HG03095 (cell line): ENCODE data around the gene MBD5.

ENCODE experiments used
- ATAC-seq: cut with Tn5 transposase; IDR thresholded peaks from one replicate; pipeline ENCODE4 v1.9.1; 2021; ENCODE audit warnings: moderate library complexity; ENCODE audit not compliant: unreplicated experiment

MBD5 gene

DNA sequence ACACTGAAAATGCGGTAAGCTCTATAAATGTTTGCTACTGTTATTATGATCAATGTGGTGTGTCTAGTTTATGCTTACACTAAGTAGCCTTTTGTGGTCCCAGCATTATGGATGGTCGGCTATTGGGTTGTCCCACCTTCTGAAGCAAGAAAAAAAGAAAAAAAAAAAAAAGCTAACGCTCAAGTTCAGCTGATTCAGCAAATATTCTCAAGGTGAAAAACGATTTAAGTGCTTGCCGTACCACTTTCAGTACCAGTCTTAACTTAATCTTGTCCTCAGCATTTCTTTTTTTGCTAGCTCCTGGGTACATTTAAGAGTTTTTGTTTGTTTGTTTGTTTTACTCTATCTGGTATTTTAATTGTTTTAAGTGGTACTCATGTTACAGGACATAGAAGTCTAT lies 87.5 kb downstream of the MBD5 start:
- no peak for ATAC-seq

DNA sequence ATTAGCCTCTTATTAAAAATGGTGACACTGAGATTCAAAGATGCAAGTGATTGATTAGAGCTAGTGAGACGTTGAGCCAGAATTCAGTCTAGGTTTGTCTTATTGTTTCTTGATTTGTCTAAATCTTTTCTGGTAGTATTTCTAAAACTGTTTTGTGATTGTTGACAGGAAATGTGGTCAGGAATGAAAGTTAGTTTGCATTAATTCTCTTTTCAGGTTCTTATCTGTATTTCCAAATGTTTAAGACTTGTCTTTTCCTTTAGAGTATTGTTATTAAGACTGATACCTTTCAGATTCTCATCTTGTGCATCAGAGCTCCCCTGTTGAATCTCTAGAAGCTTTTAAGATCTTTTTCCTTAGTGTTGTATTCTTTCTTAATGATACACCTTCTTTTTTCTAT lies 89.3 kb downstream of the MBD5 start:
- no peak for ATAC-seq

DNA sequence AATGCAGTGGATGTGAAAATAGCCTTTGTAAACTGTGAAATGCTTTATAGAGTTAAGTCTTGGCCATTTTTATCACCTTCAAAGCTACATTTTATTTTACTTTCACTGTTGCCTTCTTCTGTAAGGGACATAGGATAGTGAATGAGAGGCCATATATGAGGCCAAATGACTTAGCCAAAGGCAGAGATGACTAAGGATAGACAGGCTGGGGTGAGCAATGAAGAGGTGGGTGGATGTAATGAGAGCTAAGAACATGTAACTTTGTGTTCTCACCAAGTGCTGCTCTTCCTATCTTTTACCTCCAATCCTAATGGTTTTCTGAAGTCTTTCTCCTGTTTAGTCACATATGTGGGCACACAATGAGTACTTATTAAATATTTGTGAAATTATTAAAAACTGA lies 101.9 kb downstream of the MBD5 start:
- ATAC-seq = no peak

DNA sequence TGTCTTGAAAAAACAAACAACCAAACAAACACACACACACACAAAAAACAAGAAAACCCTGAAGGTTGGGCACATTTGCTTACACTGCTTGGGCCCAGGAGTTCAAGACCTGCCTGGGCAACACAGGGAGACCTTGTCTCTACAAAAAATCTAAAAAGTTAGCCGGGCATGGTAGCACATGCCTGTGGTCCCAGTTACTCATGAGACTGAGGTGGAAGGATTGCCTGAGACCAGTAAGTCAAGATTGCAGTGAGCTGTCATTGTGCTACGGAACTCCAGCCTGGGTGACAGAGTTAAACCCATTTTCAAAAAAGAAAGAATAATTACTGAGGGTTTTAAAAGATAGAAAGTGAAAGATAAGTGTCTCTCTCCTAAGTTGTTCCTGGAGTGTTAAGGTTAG lies 103.4 kb downstream of the MBD5 start:
- ATAC-seq = no peak

DNA sequence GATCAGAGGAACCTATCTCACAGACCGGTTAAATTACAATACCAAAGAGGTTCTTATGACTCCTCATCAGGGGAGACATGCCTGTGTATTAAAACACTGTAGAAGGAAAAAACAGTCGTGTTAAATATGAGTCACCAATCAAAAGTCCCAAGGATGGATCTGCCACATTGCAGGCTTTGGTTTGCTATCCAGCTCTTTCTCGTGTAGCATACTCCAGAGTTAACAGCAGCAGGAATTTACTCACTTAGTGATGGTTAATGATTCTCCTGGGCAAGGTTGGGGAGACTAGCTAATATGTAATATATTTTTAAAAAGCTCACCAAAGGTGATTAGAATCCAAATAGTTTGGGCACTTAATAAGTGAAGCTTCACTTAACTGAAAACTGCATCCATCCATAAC lies 109.7 kb downstream of the MBD5 start:
- no peak for ATAC-seq

DNA sequence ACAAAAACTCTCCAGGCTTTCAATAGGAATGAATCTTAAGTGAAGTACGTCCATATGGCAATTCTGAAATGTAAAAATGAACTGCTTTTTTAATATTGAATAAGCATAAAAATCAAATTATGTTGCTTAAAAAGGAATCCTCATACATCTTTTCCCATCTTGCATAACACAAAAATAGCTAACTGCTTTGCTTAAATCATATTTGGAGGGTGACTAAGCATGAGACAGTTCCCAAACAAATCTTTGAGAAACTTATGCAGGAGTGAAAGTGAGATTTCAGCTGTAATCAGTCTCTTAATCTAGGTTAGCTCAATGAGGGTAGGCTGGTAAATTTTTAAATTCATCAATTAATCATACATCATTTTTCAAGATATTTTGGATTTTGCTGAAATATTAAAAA lies 111.5 kb downstream of the MBD5 start:
- no peak for ATAC-seq

DNA sequence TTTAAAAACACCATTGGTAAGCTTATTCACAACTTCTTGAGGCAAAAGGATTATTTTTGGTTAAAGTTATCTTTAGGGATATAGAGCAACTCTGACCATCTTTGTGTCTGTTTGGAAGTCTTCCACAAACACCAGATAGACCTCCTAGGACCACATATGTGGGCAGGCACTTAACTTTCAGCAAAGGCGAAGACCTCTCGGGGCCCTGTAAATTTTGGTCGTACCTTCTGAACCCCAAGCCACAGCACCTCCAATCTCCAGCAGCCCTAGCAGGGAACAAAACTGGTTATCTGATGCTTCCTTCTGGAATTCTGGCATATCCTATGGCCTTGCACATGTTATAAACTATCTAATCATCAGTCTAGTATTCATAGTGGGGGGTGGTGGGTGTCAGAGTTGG lies 114.8 kb downstream of the MBD5 start:
- no peak for ATAC-seq

DNA sequence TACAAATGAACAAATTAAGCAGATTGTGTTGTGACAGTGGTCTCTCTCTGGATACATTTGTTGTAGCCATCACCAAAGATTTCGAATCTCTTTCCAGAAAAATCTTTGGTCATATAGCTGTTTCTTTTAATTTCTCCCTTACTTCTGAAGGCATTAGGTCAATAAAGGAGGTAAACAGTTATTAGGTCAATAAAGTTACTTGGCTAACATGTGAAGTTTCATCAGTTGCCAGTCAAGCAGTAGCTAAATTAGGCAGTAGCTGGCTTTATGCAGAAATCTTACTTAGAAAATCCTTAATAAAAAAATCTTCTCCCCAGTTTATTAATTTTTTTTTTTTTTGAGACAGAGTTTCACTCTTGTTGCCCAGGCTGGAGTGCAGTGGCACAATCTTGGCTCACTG lies 115.5 kb downstream of the MBD5 start:
- ATAC-seq = no peak

DNA sequence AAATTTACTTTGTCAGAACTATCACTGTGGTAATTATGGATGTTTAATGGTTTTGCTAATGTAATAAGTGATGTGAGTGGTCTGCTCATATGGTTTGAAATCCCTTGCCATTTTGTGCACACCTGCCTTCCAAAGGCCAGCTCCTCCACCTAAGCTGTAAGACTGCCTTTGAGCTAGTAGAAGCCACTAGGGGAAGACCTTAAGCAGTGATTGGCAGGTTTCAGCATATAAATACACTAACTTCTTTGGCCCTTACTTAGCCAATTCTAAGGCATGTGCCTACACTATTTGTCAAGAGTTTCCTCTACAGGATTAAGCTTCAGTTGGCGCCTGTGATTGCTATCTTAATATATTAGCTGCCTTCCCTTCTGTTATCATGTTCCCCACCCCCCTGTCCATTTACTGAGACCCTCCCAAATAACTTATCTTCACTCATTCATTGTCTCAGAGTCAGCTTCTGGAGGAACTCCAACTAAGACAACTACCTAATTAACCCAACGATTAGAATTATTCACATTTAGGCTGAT lies 141.1 kb downstream of the MBD5 start:
- ATAC-seq = no peak

DNA sequence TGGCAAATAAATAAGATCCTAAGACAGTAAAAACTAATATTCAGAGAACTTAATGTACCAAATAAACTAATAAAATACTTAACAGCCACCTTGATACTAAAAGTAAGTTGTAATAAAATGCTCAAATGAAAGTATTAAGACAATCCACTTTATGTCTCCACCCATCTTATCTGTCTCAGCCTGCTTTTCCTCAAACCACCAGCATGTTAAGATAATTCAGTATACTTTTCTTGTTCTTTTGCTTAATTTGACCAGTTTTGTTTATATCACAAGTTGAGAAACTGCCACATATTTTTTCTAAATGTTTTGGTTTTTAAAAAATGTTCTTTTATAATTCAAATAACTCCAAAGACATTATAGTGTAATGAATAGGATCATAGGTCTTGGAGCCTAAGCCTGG lies 142.0 kb downstream of the MBD5 start:
- no peak for ATAC-seq

DNA sequence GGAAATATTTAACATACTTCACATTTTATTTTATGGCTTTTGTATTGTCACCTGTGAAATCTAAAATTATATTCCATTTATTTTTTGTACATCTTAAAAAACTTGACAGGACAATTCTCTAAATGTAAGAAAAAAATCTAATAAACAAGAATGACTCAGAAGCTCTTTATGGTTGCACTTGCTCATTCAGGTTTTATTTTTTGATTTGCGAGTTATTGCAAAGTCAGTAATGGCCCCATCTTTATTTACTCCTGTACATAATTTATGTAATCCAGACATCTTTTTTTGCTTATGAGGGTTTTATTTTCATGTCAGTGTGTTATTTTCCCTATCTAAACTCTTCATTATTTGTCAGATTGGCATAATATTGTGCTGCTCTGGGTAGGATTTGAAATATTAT lies 145.1 kb downstream of the MBD5 start:
- ATAC-seq = no peak

DNA sequence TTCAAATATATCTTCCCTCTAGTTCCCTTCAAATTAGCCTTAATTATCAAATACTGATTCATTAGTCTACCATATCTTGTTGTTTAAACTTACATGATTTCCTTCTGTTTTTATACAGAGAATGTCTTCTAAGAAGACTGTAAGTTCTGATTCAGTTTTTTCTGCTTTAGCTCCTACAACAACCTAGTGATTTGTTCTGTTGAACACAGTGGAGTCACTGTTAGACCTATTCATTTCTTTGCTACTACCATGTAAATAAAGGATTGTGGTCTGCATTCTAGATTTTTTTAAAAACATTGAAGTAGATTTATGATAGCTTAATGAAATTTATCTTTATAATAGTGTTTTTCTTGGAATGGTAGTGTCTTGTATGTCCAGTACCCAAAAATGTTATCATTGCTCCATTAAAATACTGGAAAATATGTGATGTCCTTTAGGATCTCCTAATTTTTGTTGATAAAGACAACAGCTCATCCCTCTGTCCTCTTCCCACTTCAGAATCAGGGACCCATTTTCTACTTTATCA lies 146.4 kb downstream of the MBD5 start:
- no peak for ATAC-seq

DNA sequence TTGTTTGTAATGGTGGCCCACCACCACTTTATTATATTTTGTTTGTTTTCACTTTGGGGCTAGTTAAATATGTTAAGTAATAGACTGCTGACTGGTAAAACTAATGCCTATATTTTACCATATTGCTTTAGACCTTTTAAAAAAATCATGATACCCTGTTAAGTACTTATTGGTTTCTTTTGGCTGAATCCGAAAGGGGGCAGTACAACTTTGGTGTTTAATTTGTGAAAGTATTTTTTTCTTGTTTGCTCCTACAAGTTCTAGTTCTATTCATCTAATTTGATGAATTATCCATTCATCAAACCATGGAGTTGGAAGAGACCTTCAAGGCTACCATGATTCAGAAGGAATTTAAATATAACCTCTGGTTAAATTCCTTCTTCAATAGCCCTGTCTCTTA lies 147.0 kb downstream of the MBD5 start:
- ATAC-seq = no peak

DNA sequence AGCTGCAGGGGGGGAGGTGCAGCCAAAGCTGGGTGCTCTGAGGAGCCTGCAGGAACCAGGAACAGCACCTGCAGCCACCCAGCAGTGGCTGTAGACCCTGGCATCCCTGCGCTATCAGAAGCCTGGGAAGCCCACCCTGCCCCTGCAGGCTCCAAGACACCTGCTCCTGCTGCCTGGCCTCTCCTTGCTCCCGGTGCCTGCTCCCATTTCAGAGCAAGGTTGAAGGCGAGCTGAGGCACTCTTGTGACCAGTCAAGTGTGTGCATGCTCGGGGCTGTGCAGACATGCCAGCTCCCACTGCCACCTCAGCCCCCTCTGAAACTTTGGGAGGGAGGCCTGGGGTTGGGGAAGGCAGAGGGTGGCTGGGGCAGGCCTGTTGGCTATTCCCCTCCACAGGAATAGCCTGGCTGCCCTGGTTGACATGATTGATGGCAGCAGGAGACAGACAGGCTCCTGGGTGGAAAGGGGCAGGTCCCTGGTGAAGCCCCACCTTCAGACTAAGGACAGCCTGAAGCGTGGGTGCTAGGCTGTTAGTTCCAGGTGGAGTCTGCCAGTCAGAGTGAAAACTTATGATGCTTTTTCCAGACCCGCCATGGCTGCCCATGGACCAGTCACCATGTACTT lies 151.4 kb downstream of the MBD5 start:
- ATAC-seq = no peak

DNA sequence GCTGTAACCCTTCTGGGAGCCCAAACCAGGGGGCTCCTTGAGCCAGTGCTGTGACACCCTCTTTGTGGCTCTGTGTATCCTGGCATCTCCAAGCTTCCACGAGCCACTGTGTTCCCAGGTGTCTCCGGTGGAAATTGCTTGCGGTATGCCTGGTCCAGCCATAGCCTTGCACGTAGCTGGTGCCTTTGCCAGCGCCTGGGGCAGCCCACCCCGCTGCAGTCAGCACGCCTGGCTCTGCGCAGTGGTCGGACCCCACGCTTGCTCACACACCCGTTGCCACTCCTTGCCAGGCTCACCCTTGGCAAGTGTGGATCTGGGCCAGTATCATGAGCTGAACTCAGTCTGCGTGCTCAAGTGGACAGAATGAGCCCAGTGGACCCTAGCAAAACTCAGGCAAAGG lies 152.3 kb downstream of the MBD5 start:
- no peak for ATAC-seq

DNA sequence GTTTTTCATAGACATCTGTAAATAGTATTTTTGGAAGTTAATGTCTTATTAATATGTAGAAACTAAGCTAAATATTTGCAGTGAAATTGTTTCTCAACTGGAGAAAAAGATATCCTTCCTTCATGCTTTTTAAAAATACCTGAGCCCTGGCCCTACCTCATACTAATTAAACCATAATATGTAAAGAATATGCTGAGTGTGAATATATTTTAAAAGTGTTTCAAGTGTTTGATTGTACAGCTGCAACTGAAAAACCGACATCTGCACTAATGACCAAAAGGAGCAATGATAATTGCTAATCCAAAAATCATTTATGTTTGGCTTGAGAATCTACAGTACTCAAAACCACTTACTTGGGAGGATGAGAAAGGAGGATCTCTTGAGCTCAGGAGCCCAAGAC lies 156.7 kb downstream of the MBD5 start:
- ATAC-seq = no peak

DNA sequence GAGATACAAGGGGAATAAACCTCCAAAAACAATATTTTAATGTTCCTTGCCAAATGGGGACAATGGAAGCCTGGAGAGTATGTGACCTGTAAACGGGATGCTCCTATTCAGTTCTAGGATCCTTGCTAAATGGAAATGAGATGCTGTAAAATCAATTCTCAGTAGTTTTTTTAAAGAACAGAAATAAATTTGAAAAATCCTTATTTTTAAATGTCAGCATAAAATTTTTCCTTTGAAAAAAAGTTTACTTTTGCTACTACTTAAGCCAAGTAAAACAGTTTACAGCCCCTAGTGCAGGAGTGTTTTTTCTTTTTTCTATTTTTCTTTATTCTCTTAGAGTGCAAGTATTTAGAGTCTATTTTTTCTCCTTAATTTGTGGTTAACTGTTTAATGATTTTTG lies 158.8 kb downstream of the MBD5 start:
- no peak for ATAC-seq

DNA sequence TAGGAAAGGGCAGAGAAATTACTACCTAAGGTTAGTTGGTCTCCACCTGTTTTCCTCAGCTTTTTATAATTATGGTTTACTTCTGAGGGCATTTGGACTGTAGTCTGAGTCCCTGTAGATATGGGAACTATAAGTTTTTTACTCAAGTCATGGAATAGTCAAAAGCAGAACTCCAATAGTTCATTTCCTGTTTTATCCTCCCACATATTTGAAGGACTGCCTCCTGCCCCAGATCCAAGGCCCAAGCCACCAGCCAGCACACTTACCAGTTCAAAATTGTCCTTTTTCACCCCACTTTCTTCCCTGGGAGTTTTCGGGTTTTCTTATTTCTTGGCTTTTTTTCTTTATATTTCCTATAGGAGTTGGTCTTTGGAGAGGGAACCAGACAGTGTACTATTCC lies 164.1 kb downstream of the MBD5 start:
- ATAC-seq = no peak

DNA sequence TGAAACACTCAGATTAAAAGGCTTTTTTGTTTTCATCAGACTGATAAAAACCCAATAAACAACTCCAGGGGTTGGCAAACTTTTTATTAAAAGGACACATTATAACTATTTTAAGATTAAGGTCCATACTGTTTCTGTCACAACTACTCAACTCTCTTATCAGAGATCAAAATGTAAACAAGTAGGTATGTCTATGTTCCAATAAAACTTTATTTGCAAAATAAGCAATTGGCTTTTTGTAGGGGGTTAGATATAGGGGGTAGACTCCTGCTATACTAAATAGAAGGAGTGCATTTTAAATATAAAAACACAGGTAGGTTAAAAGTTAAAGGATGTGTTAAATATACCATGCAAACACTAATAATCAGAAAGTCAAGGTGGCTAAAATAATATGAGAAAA lies 174.0 kb downstream of the MBD5 start:
- ATAC-seq = no peak

DNA sequence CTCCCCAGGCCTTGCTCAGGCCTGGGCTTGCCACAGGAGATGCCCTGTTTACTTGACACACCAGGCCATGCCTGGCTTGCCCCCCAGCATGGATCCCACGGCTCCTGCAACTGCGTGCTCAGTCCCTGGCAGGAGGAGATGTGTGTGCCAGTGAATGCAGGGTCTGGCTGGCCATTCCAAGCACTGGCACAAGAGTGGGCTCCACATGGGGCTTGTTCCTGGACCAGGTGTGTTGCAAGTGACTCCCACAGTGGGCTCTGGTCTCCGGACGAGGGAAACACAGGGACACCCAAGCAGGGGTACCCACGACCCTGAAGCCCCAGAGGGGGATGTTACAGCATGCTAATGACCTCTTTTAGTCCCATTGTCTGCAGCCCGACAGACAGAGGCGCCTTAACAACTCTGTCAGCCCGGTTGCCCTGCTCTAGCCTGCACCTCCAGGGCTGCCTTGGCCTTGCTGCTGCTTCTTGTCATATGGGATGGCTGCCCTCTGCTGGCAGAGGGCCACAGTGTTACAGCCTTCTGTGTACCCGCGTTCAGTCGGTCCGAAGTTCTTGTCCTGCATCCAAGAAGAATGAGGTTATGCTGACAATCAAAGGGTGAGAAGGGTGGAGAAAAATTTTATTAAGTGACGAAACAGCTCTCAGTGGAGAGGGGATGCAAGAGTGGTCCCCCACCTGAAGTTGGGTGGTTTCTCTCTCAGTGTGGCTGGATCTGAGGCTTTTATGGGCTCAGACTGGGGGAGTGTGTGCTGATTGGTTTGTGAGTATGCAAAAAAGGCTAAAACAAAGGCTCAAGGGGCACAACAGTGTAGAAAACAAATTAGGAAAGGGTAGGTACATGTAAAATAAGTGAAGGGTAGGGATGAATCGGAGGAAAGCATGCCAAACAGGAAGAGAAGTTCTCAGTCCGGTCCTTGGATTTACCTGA lies 180.4 kb downstream of the MBD5 start:
- ATAC-seq = no peak

DNA sequence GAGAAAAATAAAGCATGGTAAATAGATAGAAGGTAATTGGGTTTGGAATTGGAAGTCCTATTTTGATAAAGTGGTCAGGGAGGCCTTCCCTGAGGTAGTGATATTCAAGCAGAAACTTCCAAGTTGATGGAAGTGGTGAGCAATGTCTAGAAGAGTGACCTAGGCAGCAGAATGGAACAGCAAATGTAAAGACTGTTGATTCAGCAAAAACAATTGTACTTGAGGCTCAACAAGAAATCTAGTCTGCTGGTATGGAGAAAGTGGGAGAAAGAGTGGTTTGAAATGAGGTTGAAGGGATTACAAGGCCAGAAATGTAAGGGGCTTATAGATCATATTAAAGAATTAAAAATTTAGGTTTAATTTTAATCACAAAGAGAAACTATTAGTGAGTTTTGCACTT lies 181.3 kb downstream of the MBD5 start:
- no peak for ATAC-seq

DNA sequence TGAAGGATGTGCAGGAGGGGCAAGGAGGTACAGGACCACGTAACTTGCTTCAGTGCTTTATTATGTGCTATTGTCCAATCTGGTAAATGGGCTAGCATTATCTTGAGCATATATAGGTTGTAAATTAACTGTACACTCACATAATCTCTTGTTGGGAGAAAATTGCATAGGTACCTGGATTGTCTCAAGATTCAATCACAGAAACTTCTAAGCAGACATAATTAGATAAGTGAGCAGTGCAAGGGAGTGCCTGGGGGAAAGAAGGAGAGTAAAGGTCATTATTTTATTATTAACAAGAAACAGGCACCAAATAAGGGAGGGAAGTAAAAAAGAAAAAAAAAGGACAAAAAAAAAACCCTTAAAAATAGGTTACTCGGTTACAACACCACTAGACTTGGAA lies 186.2 kb downstream of the MBD5 start:
- ATAC-seq = no peak
